ENCODE data around the gene NHLRC2. TPM values are rescaled to one million over a fixed set of nuclear protein-coding genes. Genes with fewer than 3 reads are reported as not detected.

NHLRC2 gene
- total RNA-seq, 1 experiment from 2014 or later, result 56.3 TPM

DNA sequence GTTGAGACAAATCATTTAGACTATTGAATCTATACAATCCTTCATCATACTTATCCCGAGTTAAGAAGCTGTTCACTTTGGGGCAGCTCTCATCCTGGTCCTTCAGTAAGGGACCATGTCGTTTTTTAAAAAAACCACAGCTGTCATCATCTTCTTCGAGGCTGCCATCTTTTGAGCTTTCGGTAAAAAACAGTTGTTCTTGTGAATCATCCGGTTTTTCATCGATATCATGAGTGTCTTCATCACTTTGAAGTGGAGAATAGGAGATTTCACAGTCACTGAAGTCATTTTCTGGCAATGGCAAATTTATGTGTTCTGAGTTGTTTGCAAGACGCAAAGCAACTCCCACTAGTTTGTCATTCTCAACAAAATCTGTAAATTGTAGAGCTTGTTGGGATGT lies 4.5 kb upstream of the NHLRC2 start:
- DNase-seq (ENCODE audit: low read depth, low spot score) (no peak), ATAC-seq (no peak)
- Histone ChIP-seq H3K4me1 (ENCODE audit: control insufficient read depth in 1 of 2, insufficient read depth in 2 of 2, low read length in 2 of 2) (peaks cover 3 to 7% of the 10 kb centered on the region in 2 experiments; a peak in 3 of 4 replicates), H3K27me3 (ENCODE audit: insufficient read depth, low read length) (no peaks in the 10 kb centered on the region), H2AFZ (ENCODE audit: low read depth, low read length, poor library complexity, severe bottlenecking) (no peak overlapping the region), H3K36me3 (ENCODE audit: control insufficient read depth in 1 of 2, insufficient read depth in 2 of 2, low read length in 2 of 2) (peaks cover 5 to 6% of the 10 kb centered on the region in 2 experiments; a peak in 2 of 4 replicates), H3K9me3 (ENCODE audit: control insufficient read depth in 1 of 2, insufficient read depth in 1 of 2, low read depth in 1 of 2, low read length in 2 of 2) (no peaks in the 10 kb centered on the region), H3K4me2 (ENCODE audit: low read length) (no peak overlapping the region), H3K27ac (ENCODE audit: low read depth, low read length) (no peak overlapping the region), H3K9me2 (ENCODE audit: insufficient read depth) (no peaks in the 10 kb centered on the region), H3K79me2 (ENCODE audit: insufficient read depth, low read length) (peaks cover 7% of the 10 kb centered on the region), H3K9ac (ENCODE audit: low read length) (no peak overlapping the region), H4K20me1 (ENCODE audit: insufficient read depth) (no peaks in the 10 kb centered on the region), H3K4me3 (replicated peaks in 1 of 2; ENCODE audit: low read depth in 1 of 2, low read length in 2 of 2) (no peak overlapping the region)
- RAD21 ChIA-PET (ENCODE audit: low non-redundant PET in 1 of 2, low total read pairs in 2 of 2, uncharacterized antibody in 2 of 2, unreplicated experiment in 2 of 2), result no interaction called here
- intact Hi-C loops (cut with micrococcal nuclease), result no loop called here
- no TSS peak for BruUV-seq (replicated peaks)
- POLR2A ChIA-PET, result no interaction called here
- TF ChIP-seq SP1 (IDR thresholded peaks at IDR 0.05; ENCODE audit: low read depth) (no peak), CTCF (IDR thresholded peaks at IDR 0.05 in 2 of 3, conservative IDR thresholded peaks at IDR 0.05 in 1 of 3; ENCODE audit: borderline replicate concordance in 1 of 3, insufficient read depth in 1 of 3, low read depth in 2 of 3, low read length in 2 of 3) (no peak), FOSL1 (IDR thresholded peaks at IDR 0.05; ENCODE audit: low read depth) (no peak), SIN3A (IDR thresholded peaks at IDR 0.05; ENCODE audit: low read depth) (no peak), CEBPB (IDR thresholded peaks at IDR 0.05; ENCODE audit: low read depth) (no peak), POLR2AphosphoS5 (IDR thresholded peaks at IDR 0.05; ENCODE audit: low read depth, low read length) (no peak), POLR2A (IDR thresholded peaks at IDR 0.05; ENCODE audit: borderline replicate concordance, extremely low read depth, insufficient read depth, insufficient read length) (no peak), ATF3 (IDR thresholded peaks at IDR 0.05) (no peak), EZH2phosphoT487 (IDR thresholded peaks at IDR 0.05; ENCODE audit: borderline replicate concordance) (no peak)
- CTCF ChIA-PET, result no interaction called here

Measured in HCT116 (cell line).